Measurements from ENCODE around the gene XIRP2.
A peak's percentile ranks its signal among the peaks of the same experiment; 100 is the strongest.
"Not testable (repeated sequence)": the region's sequence is repeated elsewhere in the genome, so short reads cannot be mapped to it uniquely, and the experiment has no call there.

XIRP2 gene

GRCh38 chr2:167264380-167264779, 376.1 kb downstream of the XIRP2 start:
- no peak overlapping the region for H3K9ac ChIP-seq (ENCODE audit: low read depth, low read length)
- H3K36me3 ChIP-seq (ENCODE audit: insufficient read depth, low read length), result no peaks in the 10 kb centered on the region
- H3K9me3 ChIP-seq (ENCODE audit: control insufficient read depth, insufficient read depth, low read length), result peaks cover 11% of the 10 kb centered on the region
- H3K4me1 ChIP-seq (ENCODE audit: insufficient read depth, low read length), result no peaks in the 10 kb centered on the region

- Histone ChIP-seq H3K4me1 (ENCODE audit: insufficient read depth, low read length) (no peaks in the 10 kb centered on the region), H3K36me3 (ENCODE audit: insufficient read depth, low read length) (no peaks in the 10 kb centered on the region), H3K9ac (ENCODE audit: low read depth, low read length) (no peak overlapping the region), H3K9me3 (ENCODE audit: control insufficient read depth, insufficient read depth, low read length) (peaks cover 16% of the 10 kb centered on the region)
Observed at GRCh38 chr2:167265004-167265403, 376.7 kb downstream of the XIRP2 start.

- H3K36me3 ChIP-seq (ENCODE audit: insufficient read depth, low read length), result no peaks in the 10 kb centered on the region
- no peaks in the 10 kb centered on the region for H3K4me1 ChIP-seq (ENCODE audit: insufficient read depth, low read length)
- peaks cover 16% of the 10 kb centered on the region for H3K9me3 ChIP-seq (ENCODE audit: control insufficient read depth, insufficient read depth, low read length)
- no peak overlapping the region for H3K9ac ChIP-seq (ENCODE audit: low read depth, low read length)
Observed at GRCh38 chr2:167265722-167266121, 377.4 kb downstream of the XIRP2 start.

- Histone ChIP-seq H3K4me1 (ENCODE audit: insufficient read depth, low read length) (peaks cover 18% of the 10 kb centered on the region), H3K9me3 (ENCODE audit: control insufficient read depth, insufficient read depth, low read length) (peaks cover 16% of the 10 kb centered on the region)
- not testable (repeated sequence) for H3K36me3 ChIP-seq (ENCODE audit: insufficient read depth, low read length); H3K9ac ChIP-seq (ENCODE audit: low read depth, low read length)
Observed at GRCh38 chr2:167268245-167268644, 380.0 kb downstream of the XIRP2 start.

GRCh38 chr2:167271932-167272331, 383.7 kb downstream of the XIRP2 start:
- peaks cover 16% of the 10 kb centered on the region for H3K9me3 ChIP-seq (ENCODE audit: control insufficient read depth, insufficient read depth, low read length)
- no peak overlapping the region for H3K9ac ChIP-seq (ENCODE audit: low read depth, low read length)
- H3K4me1 ChIP-seq (ENCODE audit: insufficient read depth, low read length), result peaks cover 27% of the 10 kb centered on the region
- no peaks in the 10 kb centered on the region for H3K36me3 ChIP-seq (ENCODE audit: insufficient read depth, low read length)

- Histone ChIP-seq H3K9ac (ENCODE audit: low read depth, low read length) (no peak overlapping the region; the same call in 1 of the 2 replicates), H3K36me3 (ENCODE audit: insufficient read depth, low read length) (no peaks in the 10 kb centered on the region), H3K4me1 (ENCODE audit: insufficient read depth, low read length) (peaks cover 27% of the 10 kb centered on the region), H3K9me3 (ENCODE audit: control insufficient read depth, insufficient read depth, low read length) (no peaks in the 10 kb centered on the region)
Observed at GRCh38 chr2:167275046-167275445, 386.8 kb downstream of the XIRP2 start.

GRCh38 chr2:167279810-167280209, 391.5 kb downstream of the XIRP2 start:
- no peak overlapping the region for H3K9ac ChIP-seq (ENCODE audit: low read depth, low read length)
- no peaks in the 10 kb centered on the region for H3K36me3 ChIP-seq (ENCODE audit: insufficient read depth, low read length)
- no peaks in the 10 kb centered on the region; the same call in 1 of the 2 replicates for H3K9me3 ChIP-seq (ENCODE audit: control insufficient read depth, insufficient read depth, low read length)
- peaks cover 6% of the 10 kb centered on the region; the same call in 1 of the 2 replicates for H3K4me1 ChIP-seq (ENCODE audit: insufficient read depth, low read length)

- Histone ChIP-seq H3K4me1 (ENCODE audit: insufficient read depth, low read length) (peaks cover 14% of the 10 kb centered on the region; the same call in 1 of the 2 replicates), H3K9ac (ENCODE audit: low read depth, low read length) (no peak overlapping the region)
Observed at GRCh38 chr2:167287212-167287611, 398.9 kb downstream of the XIRP2 start.

GRCh38 chr2:167289651-167290410, 401.6 kb downstream of the XIRP2 start:
- peaks cover 14% of the 10 kb centered on the region; the same call in 1 of the 2 replicates for H3K4me1 ChIP-seq (ENCODE audit: insufficient read depth, low read length)
- H3K36me3 ChIP-seq (ENCODE audit: insufficient read depth, low read length), result no peaks in the 10 kb centered on the region
- no peak overlapping the region for H3K9ac ChIP-seq (ENCODE audit: low read depth, low read length)
- H3K9me3 ChIP-seq (ENCODE audit: control insufficient read depth, insufficient read depth, low read length), result no peaks in the 10 kb centered on the region

More at GRCh38 chr2:167287212-167287611, 398.9 kb downstream of the XIRP2 start:
- no peaks in the 10 kb centered on the region for H3K36me3 ChIP-seq (ENCODE audit: insufficient read depth, low read length)
- H3K9me3 ChIP-seq (ENCODE audit: control insufficient read depth, insufficient read depth, low read length), result no peaks in the 10 kb centered on the region; the same call in 1 of the 2 replicates

GRCh38 chr2:167292430-167293171, 404.3 kb downstream of the XIRP2 start, which contains the start of gene B3GALT1:
Gene B3GALT1 (plus strand): TSS chr2:167293001.
- H3K36me3 ChIP-seq (ENCODE audit: insufficient read depth, low read length), result no peaks in the 10 kb centered on the region
- peaks cover 8% of the 10 kb centered on the region; the same call in 1 of the 2 replicates for H3K4me1 ChIP-seq (ENCODE audit: insufficient read depth, low read length)
- H3K9me3 ChIP-seq (ENCODE audit: control insufficient read depth, insufficient read depth, low read length), result no peaks in the 10 kb centered on the region
- H3K9ac ChIP-seq (ENCODE audit: low read depth, low read length), result peak within 1 kb of the TSS; percentile 78

GRCh38 chr2:167293172-167293781, 405.0 kb downstream of the XIRP2 start:
- Histone ChIP-seq H3K9me3 (ENCODE audit: control insufficient read depth, insufficient read depth, low read length) (no peaks in the 10 kb centered on the region), H3K36me3 (ENCODE audit: insufficient read depth, low read length) (no peaks in the 10 kb centered on the region), H3K4me1 (ENCODE audit: insufficient read depth, low read length) (peaks cover 4% of the 10 kb centered on the region; the same call in 1 of the 2 replicates), H3K9ac (ENCODE audit: low read depth, low read length) (peak overlapping the region; percentile 78)

GRCh38 chr2:167293943-167294775, 405.9 kb downstream of the XIRP2 start:
- Histone ChIP-seq H3K36me3 (ENCODE audit: insufficient read depth, low read length) (no peaks in the 10 kb centered on the region), H3K9me3 (ENCODE audit: control insufficient read depth, insufficient read depth, low read length) (no peaks in the 10 kb centered on the region), H3K4me1 (ENCODE audit: insufficient read depth, low read length) (peaks cover 4% of the 10 kb centered on the region; the same call in 1 of the 2 replicates), H3K9ac (ENCODE audit: low read depth, low read length) (peak overlapping the region; percentile 78)

- Histone ChIP-seq H3K4me1 (ENCODE audit: insufficient read depth, low read length) (peaks cover 4% of the 10 kb centered on the region; the same call in 1 of the 2 replicates), H3K9me3 (ENCODE audit: control insufficient read depth, insufficient read depth, low read length) (no peaks in the 10 kb centered on the region), H3K36me3 (ENCODE audit: insufficient read depth, low read length) (no peaks in the 10 kb centered on the region), H3K9ac (ENCODE audit: low read depth, low read length) (peak overlapping the region; percentile 78; the same call in 1 of the 2 replicates)
Observed at GRCh38 chr2:167294776-167295140, 406.5 kb downstream of the XIRP2 start.

- H3K9me3 ChIP-seq (ENCODE audit: control insufficient read depth, insufficient read depth, low read length), result no peaks in the 10 kb centered on the region
- H3K36me3 ChIP-seq (ENCODE audit: insufficient read depth, low read length), result no peaks in the 10 kb centered on the region
- no peaks in the 10 kb centered on the region; the same call in 1 of the 2 replicates for H3K4me1 ChIP-seq (ENCODE audit: insufficient read depth, low read length)
- H3K9ac ChIP-seq (ENCODE audit: low read depth, low read length), result no peak overlapping the region
Observed at GRCh38 chr2:167297292-167297691, 409.0 kb downstream of the XIRP2 start.

Data from ES-I3 (cell line).